Trophoblast cell (in vitro differentiated cells and primary cell): ENCODE measurements around the gene LAYN.

Experiments
- DNase-seq, 2 donors: peaks; one replicate each; pipeline ENCODE4 v3.0.0-alpha.2; 2016
- H2AFZ ChIP-seq: 2 replicates; pipeline ENCODE4 v1.6.1; 2013; ENCODE audit warnings: low read length, moderate library complexity, mild to moderate bottlenecking; ENCODE audit not compliant: insufficient read depth, poor library complexity
- H2AK5ac ChIP-seq: 2 replicates; pipeline ENCODE4 v1.6.1; 2013; ENCODE audit warnings: mild to moderate bottlenecking, low read length
- H2BK120ac ChIP-seq: 2 replicates; pipeline ENCODE4 v1.6.1; 2013; ENCODE audit warnings: low read length, mild to moderate bottlenecking, moderate library complexity; ENCODE audit not compliant: insufficient read depth, poor library complexity
- H2BK12ac ChIP-seq: 2 replicates; pipeline ENCODE4 v1.6.1; 2013; ENCODE audit warnings: mild to moderate bottlenecking, low read length, moderate library complexity
- H2BK5ac ChIP-seq: 2 replicates; pipeline ENCODE4 v1.6.1; 2013; ENCODE audit warnings: low read length, low read depth, moderate library complexity, mild to moderate bottlenecking; ENCODE audit not compliant: poor library complexity
- H3K14ac ChIP-seq: 2 replicates; pipeline ENCODE4 v1.6.1; 2013; ENCODE audit warnings: mild to moderate bottlenecking, low read length
- H3K18ac ChIP-seq: 2 replicates; pipeline ENCODE4 v1.6.1; 2013; ENCODE audit warnings: mild to moderate bottlenecking, low read length
- H3K23ac ChIP-seq: 2 replicates; pipeline ENCODE4 v1.6.1; 2013; ENCODE audit warnings: low read length
- H3K27ac ChIP-seq: 2 replicates; pipeline ENCODE4 v1.5.1; 2013; ENCODE audit warnings: low read depth, mild to moderate bottlenecking, inconsistent platforms, low read length, moderate library complexity
- H3K27me3 ChIP-seq: 2 replicates; pipeline ENCODE4 v1.6.1; 2013; ENCODE audit warnings: inconsistent platforms, mild to moderate bottlenecking, low read length, moderate library complexity; ENCODE audit not compliant: insufficient read depth
- H3K36me3 ChIP-seq, 2 experiments: 1 replicate in 1 of 2; 2 replicates in 1 of 2; pipeline ENCODE4 v1.6.1; 2013; ENCODE audit warnings: low read length in 2 of 2, mild to moderate bottlenecking in 2 of 2, moderate library complexity in 1 of 2; ENCODE audit not compliant: insufficient read depth in 2 of 2, control insufficient read depth in 1 of 2
- H3K4ac ChIP-seq: 2 replicates; pipeline ENCODE4 v1.6.1; 2013; ENCODE audit warnings: low read depth, mild to moderate bottlenecking, low read length, moderate library complexity
- H3K4me1 ChIP-seq, 2 experiments: 1 replicate in 1 of 2; 2 replicates in 1 of 2; pipeline ENCODE4 v1.6.1; 2013; ENCODE audit warnings: low read length in 2 of 2, mild to moderate bottlenecking in 2 of 2, moderate library complexity in 1 of 2; ENCODE audit not compliant: insufficient read depth in 2 of 2, control insufficient read depth in 1 of 2
- H3K4me2 ChIP-seq: 2 replicates; pipeline ENCODE4 v1.6.1; 2013; ENCODE audit warnings: inconsistent platforms, mild to moderate bottlenecking, low read length, moderate library complexity
- H3K4me3 ChIP-seq: 2 replicates; pipeline ENCODE4 v1.5.1; 2013; ENCODE audit warnings: mild to moderate bottlenecking, low read depth, low read length, inconsistent platforms
- H3K79me1 ChIP-seq: one replicate; pipeline ENCODE4 v1.6.1; 2013; ENCODE audit warnings: low read length
- H3K79me2 ChIP-seq: 2 replicates; pipeline ENCODE4 v1.6.1; 2013; ENCODE audit warnings: low read length, mild to moderate bottlenecking; ENCODE audit not compliant: control insufficient read depth, insufficient read depth, poor library complexity
- H3K9ac ChIP-seq: 2 replicates; pipeline ENCODE4 v1.6.1; 2013; ENCODE audit warnings: mild to moderate bottlenecking, low read length
- H3K9me3 ChIP-seq: 2 replicates; pipeline ENCODE4 v1.6.1; 2013; ENCODE audit warnings: low read depth, mild to moderate bottlenecking, control low read depth, inconsistent platforms, low read length; ENCODE audit not compliant: insufficient read depth
- H4K12ac ChIP-seq: 2 replicates; pipeline ENCODE4 v1.6.1; 2013; ENCODE audit warnings: low read depth, mild to moderate bottlenecking, low read length, moderate library complexity
- H4K8ac ChIP-seq: 2 replicates; pipeline ENCODE4 v1.6.1; 2013; ENCODE audit warnings: low read depth, mild to moderate bottlenecking, low read length, moderate library complexity
- H4K91ac ChIP-seq: one replicate; pipeline ENCODE4 v1.6.1; 2013; ENCODE audit warnings: low read depth, mild to moderate bottlenecking, low read length, moderate library complexity
- WGBS: extraction: QIAGEN DNeasy Blood & Tissue Kit; methylation state at CpG from one replicate; pipeline ENCODE4 v1.1.7; 2013; ENCODE audit warnings: missing lambda C conversion rate; ENCODE audit not compliant: insufficient read length, insufficient coverage; ENCODE audit errors: extremely low coverage; 5-methylcytosine and 5-hydroxymethylcytosine counted together

The LAYN gene

DNA sequence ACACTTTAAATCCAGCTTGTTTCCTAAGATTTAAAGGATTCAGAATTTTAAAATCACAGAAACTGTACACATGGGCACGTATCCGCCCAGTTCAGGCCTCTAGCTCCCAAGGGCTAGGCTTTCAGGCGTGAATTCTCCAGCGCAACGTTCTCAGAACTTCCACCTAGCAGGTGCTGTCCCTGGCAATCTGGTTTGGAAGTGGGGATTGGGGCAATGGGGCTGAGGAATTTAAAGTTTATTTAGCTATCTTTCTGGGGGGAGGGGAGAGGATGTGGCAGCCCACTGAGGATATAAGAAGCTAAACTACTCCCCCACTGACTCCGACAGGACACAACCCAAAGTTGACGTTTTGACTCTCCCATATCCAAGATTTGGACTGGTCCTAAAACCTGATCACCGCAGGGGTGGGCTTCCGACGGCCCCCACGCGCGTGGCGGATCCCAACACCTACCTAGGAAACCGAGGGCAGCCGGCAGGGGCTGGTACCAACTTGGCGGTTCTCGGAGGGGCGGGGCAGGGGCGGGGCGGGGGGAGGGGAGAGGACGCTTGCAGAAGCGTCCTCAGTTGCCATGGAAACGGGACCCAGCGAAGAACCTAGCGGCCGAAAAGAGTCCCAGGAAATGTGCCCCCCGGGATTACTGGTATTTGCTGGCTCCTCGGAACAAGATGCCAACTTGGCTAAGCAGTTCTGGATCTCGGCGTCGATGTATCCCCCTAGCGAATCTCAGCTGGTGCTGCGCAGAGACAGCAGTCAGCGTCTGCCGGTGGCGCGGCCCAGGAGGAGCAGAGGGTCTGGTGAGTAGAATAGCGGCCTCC lies 26.1 kb upstream of the LAYN start, which contains the start of gene HOATZ:
Gene HOATZ (plus strand): TSS at position 563 of the 816 bp plus-strand sequence. CDS start 7 bp downstream, at position 570.
- Histone ChIP-seq H3K4me3 (peak within 1 kb of the TSS; percentile 33), H3K4me2 (peak within 1 kb of the TSS; percentile 79), H3K23ac (no peak within 1 kb of the TSS), H3K4me1 (peaks cover 13 to 18% of the 10 kb centered on the region in 2 experiments), H3K9me3 (no peaks in the 10 kb centered on the region), H3K79me2 (peaks cover 5% of the 10 kb centered on the region), H3K9ac (no peak within 1 kb of the TSS), H4K12ac (peak within 1 kb of the TSS; percentile 28), H4K8ac (peak within 1 kb of the TSS; percentile 58), H2AK5ac (peak within 1 kb of the TSS; percentile 30), H3K4ac (no peak within 1 kb of the TSS), H3K14ac (no peak within 1 kb of the TSS), H3K27me3 (peaks cover 4% of the 10 kb centered on the region), H3K36me3 (no peaks in the 10 kb centered on the region), H2BK5ac (no peak within 1 kb of the TSS), H2AFZ (peak within 1 kb of the TSS; percentile 17), H3K79me1 (peaks cover 14% of the 10 kb centered on the region), H2BK120ac (peak within 1 kb of the TSS; percentile 63), H2BK12ac (peak within 1 kb of the TSS; percentile 77), H3K18ac (no peak within 1 kb of the TSS), H4K91ac (peak within 1 kb of the TSS; percentile 59), H3K27ac (peak within 1 kb of the TSS; percentile 54)
- DNase-seq = peak; percentile 7 to 35
- no CpG with 5 or more reads among the region's 39 CpGs for WGBS

DNA sequence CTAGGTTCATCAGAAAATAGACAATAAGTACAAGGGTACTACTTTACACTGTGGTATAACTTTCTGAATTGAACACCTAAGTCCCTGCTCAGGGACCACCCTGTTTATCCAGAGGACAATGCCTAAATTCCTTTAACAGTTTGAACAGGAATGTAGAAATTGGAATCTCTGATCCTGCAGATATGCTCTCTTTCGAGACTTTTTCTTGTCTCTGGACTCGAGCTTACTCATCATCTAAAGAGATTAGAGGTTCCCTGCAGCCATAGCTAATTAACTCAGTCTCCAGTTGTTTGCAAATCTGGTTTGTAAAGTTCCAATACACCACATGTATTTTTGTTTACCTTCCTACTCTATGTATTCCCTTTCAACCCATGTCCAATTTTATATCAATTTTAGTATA lies 24.9 kb upstream of the LAYN start:
- H3K36me3 ChIP-seq = no peaks in the 10 kb centered on the region
- no peak overlapping the region for H3K14ac ChIP-seq
- peak in 1 of 2 donors; percentile 61 for DNase-seq
- H3K4ac ChIP-seq = no peak overlapping the region
- H4K8ac ChIP-seq = no peak overlapping the region
- peaks cover 4% of the 10 kb centered on the region for H3K27me3 ChIP-seq
- peak overlapping the region; percentile 13 for H3K4me2 ChIP-seq
- no CpG with 5 or more reads among the region's 2 CpGs for WGBS
- no peak overlapping the region for H3K23ac ChIP-seq
- no peak overlapping the region for H3K9ac ChIP-seq
- H3K9me3 ChIP-seq = no peaks in the 10 kb centered on the region
- no peak overlapping the region for H2BK120ac ChIP-seq
- H3K79me1 ChIP-seq = peaks cover 14% of the 10 kb centered on the region
- no peak overlapping the region for H2BK5ac ChIP-seq
- peaks cover 13 to 18% of the 10 kb centered on the region in 2 experiments for H3K4me1 ChIP-seq
- H3K79me2 ChIP-seq = peaks cover 5% of the 10 kb centered on the region
- no peak overlapping the region for H4K12ac ChIP-seq
- peak overlapping the region; percentile 54 for H3K27ac ChIP-seq
- no peak overlapping the region for H3K18ac ChIP-seq
- no peak overlapping the region for H3K4me3 ChIP-seq
- no peak overlapping the region for H4K91ac ChIP-seq
- no peak overlapping the region for H2AK5ac ChIP-seq
- no peak overlapping the region for H2BK12ac ChIP-seq
- no peak overlapping the region for H2AFZ ChIP-seq

GRCh38 chr11:111518668-111519067 lies 21.9 kb upstream of the LAYN start:
- Histone ChIP-seq H3K79me1 (peaks cover 5% of the 10 kb centered on the region), H3K79me2 (no peaks in the 10 kb centered on the region), H3K27ac (no peak overlapping the region), H3K4me1 (peaks cover 8% of the 10 kb centered on the region in 2 experiments), H3K9ac (no peak overlapping the region), H3K23ac (no peak overlapping the region), H3K18ac (no peak overlapping the region), H4K91ac (no peak overlapping the region), H2BK120ac (no peak overlapping the region), H3K36me3 (no peaks in the 10 kb centered on the region), H3K9me3 (no peaks in the 10 kb centered on the region), H2BK12ac (peak overlapping the region; percentile 43), H4K8ac (no peak overlapping the region), H3K14ac (no peak overlapping the region), H2BK5ac (peak overlapping the region; percentile 39), H3K4ac (no peak overlapping the region), H2AK5ac (no peak overlapping the region), H3K4me2 (no peak overlapping the region), H2AFZ (no peak overlapping the region), H4K12ac (no peak overlapping the region), H3K27me3 (no peaks in the 10 kb centered on the region), H3K4me3 (no peak overlapping the region)
- no peak for DNase-seq
- no CpG with 5 or more reads among the region's 1 CpG for WGBS

GRCh38 chr11:111520560-111520959 lies 20.0 kb upstream of the LAYN start:
- no peaks in the 10 kb centered on the region for H3K79me2 ChIP-seq
- WGBS = no CpG with 5 or more reads among the region's 2 CpGs

More at GRCh38 chr11:111520560-111520959, 20.0 kb upstream of the LAYN start:
- H3K4me1 ChIP-seq = no peaks in the 10 kb centered on the region
- no peak overlapping the region for H2AK5ac ChIP-seq
- no peak overlapping the region for H3K4me2 ChIP-seq
- no peaks in the 10 kb centered on the region for H3K9me3 ChIP-seq
- no peak overlapping the region for H4K91ac ChIP-seq
- DNase-seq = peak in 1 of 2 donors; percentile 50
- peak overlapping the region; percentile 51 for H3K27ac ChIP-seq
- no peak overlapping the region for H2AFZ ChIP-seq
- H3K23ac ChIP-seq = no peak overlapping the region
- no peak overlapping the region for H3K14ac ChIP-seq
- H2BK12ac ChIP-seq = no peak overlapping the region
- H3K9ac ChIP-seq = no peak overlapping the region
- no peak overlapping the region for H4K8ac ChIP-seq
- H3K18ac ChIP-seq = no peak overlapping the region
- no peak overlapping the region for H4K12ac ChIP-seq
- H3K36me3 ChIP-seq = no peaks in the 10 kb centered on the region
- no peak overlapping the region for H3K4ac ChIP-seq
- no peak overlapping the region for H2BK5ac ChIP-seq
- no peak overlapping the region for H2BK120ac ChIP-seq
- H3K27me3 ChIP-seq = no peaks in the 10 kb centered on the region
- no peak overlapping the region for H3K4me3 ChIP-seq
- H3K79me1 ChIP-seq = peaks cover 2% of the 10 kb centered on the region
